Glutamatergic neuron (in vitro differentiated cells): Measurements from ENCODE around the gene ATF6. TPM values are rescaled to one million over a fixed set of nuclear protein-coding genes. Genes with fewer than 3 reads are reported as not detected.
"Not testable (repeated sequence)": the region's sequence is repeated elsewhere in the genome, so short reads cannot be mapped to it uniquely, and the experiment has no call there.

ENCODE experiments used
- DNase-seq: peaks from one replicate; pipeline ENCODE4 v3.0.0; 2022
- H3K27ac Mint-ChIP-seq: one replicate; pipeline ENCODE4 v1.8.0; 2020; ENCODE audit warnings: mild to moderate bottlenecking, mixed read lengths, inconsistent platforms; ENCODE audit not compliant: unreplicated experiment
- H3K27me3 Mint-ChIP-seq: one replicate; pipeline ENCODE4 v1.8.0; 2020; ENCODE audit warnings: mild to moderate bottlenecking, moderate library complexity, mixed read lengths, inconsistent platforms; ENCODE audit not compliant: unreplicated experiment
- H3K36me3 Mint-ChIP-seq: one replicate; pipeline ENCODE4 v1.8.0; 2020; ENCODE audit warnings: mild to moderate bottlenecking, mixed read lengths, inconsistent platforms; ENCODE audit not compliant: unreplicated experiment
- H3K4me1 Mint-ChIP-seq: one replicate; pipeline ENCODE4 v1.8.0; 2020; ENCODE audit warnings: mild to moderate bottlenecking, low read depth, mixed read lengths, inconsistent platforms; ENCODE audit not compliant: unreplicated experiment
- H3K4me3 Mint-ChIP-seq: one replicate; pipeline ENCODE4 v1.8.0; 2020; ENCODE audit warnings: mild to moderate bottlenecking, mixed read lengths, inconsistent platforms; ENCODE audit not compliant: unreplicated experiment
- H3K9me3 Mint-ChIP-seq: one replicate; pipeline ENCODE4 v1.8.0; 2020; ENCODE audit warnings: mild to moderate bottlenecking, moderate library complexity, mixed read lengths, inconsistent platforms; ENCODE audit not compliant: unreplicated experiment
- CTCF ChIP-seq: fragments of 200-600 bp; sonication (generic); IDR thresholded peaks from one replicate; pipeline ENCODE4 v1.5.0; 2021; ENCODE audit not compliant: partially characterized antibody, unreplicated experiment
- total RNA-seq: library from RNA; stranded (reverse); fragmentation: NEBNext Ultra II Directional; extraction: Animal tissue kit (Norgen Biotek cat#: 25700); gene quantifications from one replicate; pipeline ENCODE4 v1.2.1, GENCODE V29; 2021; ENCODE audit not compliant: unreplicated experiment

ATF6 gene
- total RNA-seq, 1 donor from 2014 or later, result 29.3 TPM

GRCh38 chr1:161820914-161821313 is 54.8 kb downstream of the ATF6 start:
- TF ChIP-seq CTCF, result no peak
- Mint-ChIP-seq H3K9me3 (no peaks in the 10 kb centered on the region), H3K36me3 (no peaks in the 10 kb centered on the region), H3K27me3 (no peaks in the 10 kb centered on the region), H3K27ac (no peak overlapping the region), H3K4me3 (no peak overlapping the region), H3K4me1 (peaks cover 5% of the 10 kb centered on the region)
- no peak for DNase-seq

- no peak for TF ChIP-seq CTCF
- Mint-ChIP-seq H3K4me1 (no peaks in the 10 kb centered on the region), H3K27ac (no peak overlapping the region), H3K36me3 (peaks cover 13% of the 10 kb centered on the region), H3K4me3 (no peak overlapping the region), H3K9me3 (peaks cover 3% of the 10 kb centered on the region), H3K27me3 (peaks cover 2% of the 10 kb centered on the region)
- no peak for DNase-seq
These were observed 58.5 kb downstream of the ATF6 start for GRCh38 chr1:161824618-161825017.

GRCh38 chr1:161825831-161826230 is 59.7 kb downstream of the ATF6 start:
- no peak for DNase-seq
- no peaks in the 10 kb centered on the region for H3K4me1 Mint-ChIP-seq
- H3K27me3 Mint-ChIP-seq, result peaks cover 2% of the 10 kb centered on the region
- peaks cover 3% of the 10 kb centered on the region for H3K9me3 Mint-ChIP-seq
- no peak overlapping the region for H3K27ac Mint-ChIP-seq
- H3K36me3 Mint-ChIP-seq, result peaks cover 13% of the 10 kb centered on the region
- no peak for TF ChIP-seq CTCF
- no peak overlapping the region for H3K4me3 Mint-ChIP-seq

GRCh38 chr1:161826478-161826877 is 60.4 kb downstream of the ATF6 start:
- no peak for TF ChIP-seq CTCF
- no peak for DNase-seq
- Mint-ChIP-seq H3K9me3 (peaks cover 3% of the 10 kb centered on the region), H3K4me3 (no peak overlapping the region), H3K4me1 (no peaks in the 10 kb centered on the region), H3K27me3 (peaks cover 2% of the 10 kb centered on the region), H3K27ac (no peak overlapping the region), H3K36me3 (peaks cover 14% of the 10 kb centered on the region)

GRCh38 chr1:161827786-161828185 is 61.7 kb downstream of the ATF6 start:
- H3K4me3 Mint-ChIP-seq, result no peak overlapping the region
- peaks cover 2% of the 10 kb centered on the region for H3K27me3 Mint-ChIP-seq
- H3K36me3 Mint-ChIP-seq, result peaks cover 23% of the 10 kb centered on the region
- no peak for DNase-seq
- H3K4me1 Mint-ChIP-seq, result no peaks in the 10 kb centered on the region
- no peak for TF ChIP-seq CTCF
- H3K9me3 Mint-ChIP-seq, result peaks cover 3% of the 10 kb centered on the region
- H3K27ac Mint-ChIP-seq, result no peak overlapping the region

GRCh38 chr1:161832299-161832907 is 66.3 kb downstream of the ATF6 start:
- not testable (repeated sequence) for DNase-seq, H3K27ac Mint-ChIP-seq, H3K9me3 Mint-ChIP-seq, H3K4me3 Mint-ChIP-seq, H3K4me1 Mint-ChIP-seq, H3K27me3 Mint-ChIP-seq
- H3K36me3 Mint-ChIP-seq, result peaks cover 22% of the 10 kb centered on the region
